IPS DF 6.9 (cell line): ENCODE measurements around the gene BEX4.
A peak's percentile ranks its signal among the peaks of the same experiment; 100 is the strongest.
"Not testable (repeated sequence)": the region's sequence is repeated elsewhere in the genome, so short reads cannot be mapped to it uniquely, and the experiment has no call there.

Source experiments
- DNase-seq: peaks from one replicate; pipeline ENCODE4 v3.0.0-alpha.2; 2013; ENCODE audit warnings: low read depth, low spot score
- H3K27ac ChIP-seq: one replicate; pipeline ENCODE4 v1.5.1; 2013; ENCODE audit warnings: low read length, control low read depth
- H3K27me3 ChIP-seq: 2 replicates; pipeline ENCODE4 v1.6.1; 2013; ENCODE audit warnings: mild to moderate bottlenecking, low read length; ENCODE audit not compliant: control insufficient read depth, insufficient read depth
- H3K36me3 ChIP-seq: 2 replicates; pipeline ENCODE4 v1.6.1; 2013; ENCODE audit warnings: low read length; ENCODE audit not compliant: control insufficient read depth, insufficient read depth
- H3K4me1 ChIP-seq: 2 replicates; pipeline ENCODE4 v1.6.1; 2013; ENCODE audit warnings: low read length; ENCODE audit not compliant: control insufficient read depth, insufficient read depth
- H3K4me3 ChIP-seq: 2 replicates; pipeline ENCODE4 v1.5.1; 2013; ENCODE audit warnings: mild to moderate bottlenecking, low read length
- H3K9me3 ChIP-seq: 2 replicates; pipeline ENCODE4 v1.6.1; 2013; ENCODE audit warnings: low read length, inconsistent platforms; ENCODE audit not compliant: control insufficient read depth, insufficient read depth
- WGBS: extraction: QIAGEN DNeasy Blood & Tissue Kit; methylation state at CpG from one replicate; pipeline ENCODE4 v1.1.7; 2013; ENCODE audit warnings: mixed read lengths, missing lambda C conversion rate; ENCODE audit not compliant: insufficient read length, insufficient coverage; 5-methylcytosine and 5-hydroxymethylcytosine counted together

BEX4 gene, protein sequence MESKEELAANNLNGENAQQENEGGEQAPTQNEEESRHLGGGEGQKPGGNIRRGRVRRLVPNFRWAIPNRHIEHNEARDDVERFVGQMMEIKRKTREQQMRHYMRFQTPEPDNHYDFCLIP

DNA sequence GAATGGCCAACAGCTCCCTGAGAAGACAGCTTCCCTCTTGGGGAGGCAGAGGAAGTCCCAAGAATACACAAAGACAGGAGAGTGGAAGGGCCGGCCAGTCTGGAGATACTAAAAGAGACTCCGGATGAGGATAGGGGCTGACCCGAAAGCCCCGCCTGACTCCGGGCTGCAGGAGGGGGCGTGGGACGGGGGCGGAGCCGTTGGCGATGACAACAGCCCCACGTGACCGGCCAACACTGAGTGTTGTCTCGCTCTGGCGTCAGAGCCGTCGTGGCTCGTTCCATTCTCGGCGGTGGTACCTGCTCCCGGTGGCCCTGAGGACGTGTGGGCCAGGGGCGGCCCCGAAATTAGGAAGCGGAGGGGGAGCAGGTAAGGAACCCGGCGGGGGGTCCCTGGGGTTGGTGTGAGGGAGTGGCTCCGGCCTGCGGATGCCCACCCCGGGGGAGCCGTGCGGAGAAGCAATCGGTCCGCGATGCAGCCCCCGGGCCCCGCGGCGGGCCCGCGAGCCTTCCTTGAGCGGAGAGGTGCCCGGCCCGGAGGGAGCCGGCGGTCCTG, at the start of gene BEX4:
TSS of gene BEX4 (plus strand) at position 239 of the 555 bp plus-strand sequence. CDS start 1,046 bp downstream, outside the sequence.
- no CpG with 5 or more reads among the region's 45 CpGs for WGBS
- no peaks in the 10 kb centered on the region for H3K4me1 ChIP-seq
- no peak within 1 kb of the TSS for H3K27ac ChIP-seq
- no peaks in the 10 kb centered on the region for H3K36me3 ChIP-seq
- no peaks in the 10 kb centered on the region for H3K9me3 ChIP-seq
- H3K27me3 ChIP-seq, result no peaks in the 10 kb centered on the region
- DNase-seq, result peak; percentile 43
- peak within 1 kb of the TSS; percentile 83; the same call in 1 of the 2 replicates for H3K4me3 ChIP-seq

DNA sequence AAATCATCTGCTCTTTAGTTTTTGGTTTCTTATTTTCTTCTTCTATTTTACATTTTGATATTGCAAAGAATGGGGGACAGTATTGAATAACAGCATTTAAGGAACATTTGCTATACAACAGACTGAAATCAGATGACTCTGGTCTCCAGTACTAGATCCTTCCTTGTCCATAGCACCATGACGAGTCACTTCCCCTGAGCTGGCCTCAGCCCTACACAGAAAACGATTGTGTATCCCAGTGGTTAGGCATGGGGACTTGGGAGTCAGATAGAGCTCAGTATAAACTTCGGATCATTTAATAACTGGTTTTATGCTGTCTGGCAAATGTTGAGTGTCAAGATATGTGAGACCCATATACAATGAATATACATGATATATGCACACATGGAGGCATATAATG, 44.7 kb upstream of the BEX4 start:
- Histone ChIP-seq H3K36me3 (no peaks in the 10 kb centered on the region), H3K27me3 (no peaks in the 10 kb centered on the region), H3K9me3 (no peaks in the 10 kb centered on the region), H3K4me3 (no peak overlapping the region), H3K27ac (no peak overlapping the region), H3K4me1 (no peaks in the 10 kb centered on the region)
- no peak for DNase-seq
- no CpG with 5 or more reads among the region's 3 CpGs for WGBS

DNA sequence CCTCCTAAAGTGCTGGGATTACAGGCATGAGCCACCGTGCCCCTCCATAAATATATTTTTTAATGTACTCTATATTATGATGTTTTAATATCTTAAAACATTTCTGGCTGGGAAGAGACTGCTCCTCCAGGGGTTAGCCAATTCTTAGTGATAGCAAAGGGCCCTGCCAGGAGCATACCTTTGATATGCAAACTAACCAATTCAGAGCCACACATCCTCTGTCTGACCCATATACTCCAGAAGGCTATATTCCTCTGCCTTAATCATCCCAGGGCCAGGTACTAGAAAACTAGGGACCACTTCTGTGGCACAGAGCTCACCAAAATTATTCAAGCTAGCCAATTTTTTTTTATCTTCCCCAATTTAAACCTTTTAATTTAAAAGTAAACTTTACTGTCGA, 43.6 kb upstream of the BEX4 start:
- Histone ChIP-seq H3K27me3 (no peaks in the 10 kb centered on the region), H3K4me3 (no peak overlapping the region), H3K36me3 (no peaks in the 10 kb centered on the region), H3K4me1 (no peaks in the 10 kb centered on the region; the same call in 1 of the 2 replicates), H3K9me3 (no peaks in the 10 kb centered on the region), H3K27ac (no peak overlapping the region)
- no CpG with 5 or more reads among the region's 2 CpGs for WGBS
- no peak for DNase-seq

DNA sequence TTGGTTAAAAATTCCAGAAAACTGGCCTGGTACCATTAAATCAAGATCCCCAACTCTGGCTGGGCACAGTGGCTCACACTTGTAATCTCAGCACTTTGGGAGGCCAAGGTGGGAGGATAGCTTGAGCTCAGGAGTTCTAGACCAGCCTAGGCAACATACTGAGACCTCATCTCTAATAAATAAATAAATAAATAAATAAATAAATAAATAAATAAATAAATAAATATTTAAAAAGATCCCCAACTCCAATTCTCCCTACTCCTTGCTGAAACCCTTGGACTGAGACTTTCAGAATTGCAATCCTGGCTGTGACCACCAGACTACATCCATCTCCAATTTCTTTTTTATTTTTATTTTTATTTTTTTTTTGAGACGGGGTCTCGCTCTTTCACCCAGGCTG, 39.7 kb upstream of the BEX4 start:
- not testable (repeated sequence) for DNase-seq, H3K4me1 ChIP-seq, H3K9me3 ChIP-seq, H3K27me3 ChIP-seq, H3K36me3 ChIP-seq, H3K27ac ChIP-seq, H3K4me3 ChIP-seq
- whole genome bisulfite sequencing, result no CpG with 5 or more reads among the region's 2 CpGs

DNA sequence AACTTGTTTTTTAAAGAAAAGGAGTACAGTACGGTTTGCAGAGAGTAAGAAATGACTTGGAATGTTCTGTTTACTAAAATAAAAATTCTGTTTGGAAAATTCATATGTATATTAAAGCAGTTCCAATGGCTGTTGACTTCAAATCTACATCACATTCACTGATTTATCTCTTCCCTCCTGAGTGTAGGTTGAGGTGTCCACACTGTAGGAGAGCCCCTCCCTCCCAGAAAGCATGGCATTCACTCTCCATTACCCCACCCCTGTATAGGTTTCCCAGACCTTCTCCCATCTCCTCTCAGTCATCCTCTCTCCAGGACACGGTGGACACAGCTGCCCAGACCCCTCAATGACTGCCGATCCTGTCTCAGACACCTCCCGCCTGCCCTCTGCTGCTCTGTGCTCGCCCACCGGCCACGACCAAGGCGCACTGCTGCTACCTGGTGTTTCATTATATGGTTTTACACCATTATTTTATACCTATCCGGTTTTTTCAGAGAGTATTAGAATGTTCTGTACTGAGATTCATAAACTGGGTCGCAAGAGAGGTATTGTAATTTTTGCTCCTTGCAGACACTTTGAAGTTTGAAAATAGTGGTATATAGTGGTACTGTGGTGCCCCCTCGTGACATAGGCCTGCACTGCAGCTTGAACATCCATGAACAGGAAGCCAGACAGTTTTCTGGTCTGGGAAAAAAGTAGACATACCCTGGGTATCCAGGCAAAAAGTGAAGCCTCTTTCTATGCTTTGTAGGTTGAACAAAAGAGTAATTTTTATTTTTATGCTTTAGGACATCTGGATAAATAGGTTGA, 38.8 kb upstream of the BEX4 start:
- Histone ChIP-seq H3K27ac (no peak overlapping the region), H3K9me3 (no peaks in the 10 kb centered on the region), H3K36me3 (no peaks in the 10 kb centered on the region), H3K4me1 (no peaks in the 10 kb centered on the region; the same call in 1 of the 2 replicates), H3K4me3 (no peak overlapping the region), H3K27me3 (no peaks in the 10 kb centered on the region)
- no CpG with 5 or more reads among the region's 11 CpGs for WGBS
- no peak for DNase-seq

DNA sequence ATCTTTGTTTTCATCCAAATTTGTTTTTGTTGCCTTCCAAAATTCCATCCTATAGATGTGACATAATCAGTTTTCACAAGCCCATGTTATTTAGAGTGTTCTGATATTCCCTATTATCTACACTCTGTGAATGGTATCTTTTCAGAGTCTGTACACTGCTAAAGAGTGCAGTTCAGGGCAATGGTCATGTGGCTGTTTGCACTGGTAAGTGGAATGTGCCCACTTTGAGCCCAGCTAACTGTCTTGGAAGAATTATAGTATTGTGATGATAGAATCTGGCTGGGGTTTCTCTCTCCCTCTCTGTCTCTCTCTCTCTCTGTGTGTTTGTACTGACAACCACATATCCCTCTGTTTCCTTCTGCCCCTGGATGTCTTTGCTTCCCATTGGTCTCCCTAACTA, 37.4 kb upstream of the BEX4 start:
- no peak for DNase-seq

DNA sequence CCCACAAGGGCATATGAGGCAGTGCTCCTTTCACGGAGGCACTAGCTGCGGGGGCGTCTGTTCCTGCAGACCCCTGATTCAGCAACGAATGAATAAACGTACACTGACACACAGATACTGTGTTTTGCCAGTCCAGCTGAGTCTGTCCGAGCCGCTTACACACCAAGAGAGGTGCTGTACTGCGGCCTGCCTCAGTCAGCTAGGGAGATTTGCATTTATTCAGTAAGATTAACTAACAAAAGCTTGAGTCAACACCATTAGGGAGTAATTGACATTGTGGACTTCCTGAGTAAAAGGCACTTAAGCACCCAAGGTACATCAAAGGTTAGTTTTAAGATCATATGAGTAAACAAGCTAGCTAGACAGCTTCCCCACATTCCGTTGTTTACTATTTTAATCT, 31.0 kb upstream of the BEX4 start:
- H3K9me3 ChIP-seq, result no peaks in the 10 kb centered on the region
- DNase-seq, result no peak
- 0 out of 2 replicates have a peak, but pooled peaks cover 1% of the 10 kb centered on the region for H3K4me1 ChIP-seq
- WGBS, result no CpG with 5 or more reads among the region's 9 CpGs
- peaks cover 10% of the 10 kb centered on the region; the same call in 1 of the 2 replicates for H3K27me3 ChIP-seq
- no peak overlapping the region for H3K27ac ChIP-seq
- no peak overlapping the region for H3K4me3 ChIP-seq
- no peaks in the 10 kb centered on the region for H3K36me3 ChIP-seq

More for the DNA sequence above, 37.4 kb upstream of the BEX4 start:
- Histone ChIP-seq H3K4me3 (no peak overlapping the region), H3K27me3 (no peaks in the 10 kb centered on the region), H3K9me3 (no peaks in the 10 kb centered on the region), H3K4me1 (no peaks in the 10 kb centered on the region; the same call in 1 of the 2 replicates), H3K27ac (no peak overlapping the region), H3K36me3 (no peaks in the 10 kb centered on the region)

DNA sequence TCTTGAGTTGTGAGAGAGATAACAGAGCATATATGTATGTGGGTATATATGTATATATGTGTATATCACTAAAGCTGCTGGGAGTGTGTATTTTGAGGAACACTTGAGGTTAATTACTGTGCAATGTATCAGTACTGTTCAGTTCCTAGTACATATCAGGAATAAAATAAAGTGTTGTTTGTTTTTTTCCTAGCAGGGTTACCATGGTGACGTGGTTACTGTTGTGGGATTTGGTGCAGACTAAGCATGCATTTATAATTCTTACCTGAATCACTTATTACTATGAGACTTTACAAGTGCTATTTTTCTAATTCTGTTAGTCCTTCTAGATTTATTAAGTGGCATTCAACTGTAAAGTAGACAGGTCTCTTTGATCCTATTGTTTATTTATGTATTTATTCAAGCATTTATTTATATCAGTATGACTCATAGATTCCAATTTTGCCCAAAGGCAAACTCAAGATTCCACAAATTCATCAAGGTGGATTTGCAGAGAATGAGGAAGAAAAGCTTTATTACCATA, 26.9 kb upstream of the BEX4 start:
- Histone ChIP-seq H3K27ac (no peak overlapping the region), H3K9me3 (no peaks in the 10 kb centered on the region), H3K4me3 (no peak overlapping the region), H3K36me3 (no peaks in the 10 kb centered on the region), H3K4me1 (0 out of 2 replicates have a peak, but pooled peaks cover 1% of the 10 kb centered on the region), H3K27me3 (peaks cover 10% of the 10 kb centered on the region; the same call in 1 of the 2 replicates)
- WGBS, result no CpG with 5 or more reads among the region's 1 CpG
- no peak for DNase-seq

DNA sequence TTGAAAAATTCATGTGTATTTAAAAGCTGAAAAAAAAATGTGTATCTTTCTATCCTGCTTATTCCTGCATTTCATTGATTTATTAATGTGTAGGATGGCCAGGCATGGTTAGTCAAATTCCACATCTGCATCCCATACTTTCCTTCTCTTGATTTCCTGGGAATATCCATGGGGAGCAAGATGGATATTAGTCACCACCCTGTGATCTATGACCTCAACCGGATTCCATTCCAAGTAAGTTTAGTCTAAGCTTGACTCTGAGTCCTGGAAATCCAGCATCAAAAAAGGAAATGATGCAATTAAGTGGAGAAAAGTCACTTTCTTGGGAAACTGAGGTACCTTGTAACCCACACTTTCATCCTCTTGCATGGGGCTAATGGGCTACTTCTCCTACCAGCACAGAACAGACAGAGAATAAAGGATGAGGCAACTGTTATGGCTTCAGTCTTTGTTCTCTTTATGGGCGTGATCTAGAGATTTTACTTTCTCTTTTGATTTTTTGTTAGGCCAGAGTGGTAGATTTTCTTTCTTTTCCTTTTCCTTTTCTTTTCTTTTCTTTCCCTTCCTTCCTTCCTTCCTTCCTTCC, 17.1 kb upstream of the BEX4 start:
- H3K4me1 ChIP-seq, result no peaks in the 10 kb centered on the region
- WGBS, result no CpG with 5 or more reads among the region's 2 CpGs
- DNase-seq, result no peak
- H3K4me3 ChIP-seq, result no peak overlapping the region
- H3K9me3 ChIP-seq, result no peaks in the 10 kb centered on the region
- H3K27ac ChIP-seq, result no peak overlapping the region
- no peaks in the 10 kb centered on the region for H3K36me3 ChIP-seq
- no peaks in the 10 kb centered on the region for H3K27me3 ChIP-seq

DNA sequence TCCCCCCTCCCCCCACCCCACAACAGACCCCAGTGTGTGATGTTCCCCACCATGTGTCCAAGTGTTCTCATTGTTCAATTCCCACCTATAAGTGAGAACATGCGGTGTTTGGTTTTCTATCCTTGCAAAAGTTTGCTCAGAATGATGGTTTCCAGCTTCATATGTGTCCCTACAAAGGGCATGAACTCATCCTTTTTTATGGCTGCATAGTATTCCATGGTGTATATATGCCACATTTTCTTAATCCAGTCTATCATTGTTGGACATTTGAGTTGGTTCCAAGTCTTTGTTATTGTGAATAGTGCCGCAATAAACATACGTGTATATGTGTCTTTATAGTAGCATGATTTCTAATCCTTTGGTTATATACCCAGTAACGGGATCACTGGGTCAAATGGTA, 16.2 kb upstream of the BEX4 start:
- H3K4me3 ChIP-seq, H3K9me3 ChIP-seq, DNase-seq, H3K27me3 ChIP-seq, H3K27ac ChIP-seq, H3K4me1 ChIP-seq, H3K36me3 ChIP-seq: not testable (repeated sequence)
- WGBS, result no CpG with 5 or more reads among the region's 4 CpGs
